Melanocyte of skin (primary cell): ENCODE data around the gene ZNF609. TPM values are rescaled to one million over a fixed set of nuclear protein-coding genes. Genes with fewer than 3 reads are reported as not detected.

Source experiments
- small RNA-seq, 2 donors: library from RNA; depleted of rRNA; stranded (forward); fragments of <200 nt; gene quantifications; one replicate each; pipeline ENCODE3, GENCODE V24; 2012
- total RNA-seq, 2 donors: library from RNA; depleted of rRNA; stranded (reverse); fragments of >200 nt; gene quantifications; 2 replicates each; pipeline ENCODE4 v1.2.3, GENCODE V29; 2012

The ZNF609 gene, protein sequence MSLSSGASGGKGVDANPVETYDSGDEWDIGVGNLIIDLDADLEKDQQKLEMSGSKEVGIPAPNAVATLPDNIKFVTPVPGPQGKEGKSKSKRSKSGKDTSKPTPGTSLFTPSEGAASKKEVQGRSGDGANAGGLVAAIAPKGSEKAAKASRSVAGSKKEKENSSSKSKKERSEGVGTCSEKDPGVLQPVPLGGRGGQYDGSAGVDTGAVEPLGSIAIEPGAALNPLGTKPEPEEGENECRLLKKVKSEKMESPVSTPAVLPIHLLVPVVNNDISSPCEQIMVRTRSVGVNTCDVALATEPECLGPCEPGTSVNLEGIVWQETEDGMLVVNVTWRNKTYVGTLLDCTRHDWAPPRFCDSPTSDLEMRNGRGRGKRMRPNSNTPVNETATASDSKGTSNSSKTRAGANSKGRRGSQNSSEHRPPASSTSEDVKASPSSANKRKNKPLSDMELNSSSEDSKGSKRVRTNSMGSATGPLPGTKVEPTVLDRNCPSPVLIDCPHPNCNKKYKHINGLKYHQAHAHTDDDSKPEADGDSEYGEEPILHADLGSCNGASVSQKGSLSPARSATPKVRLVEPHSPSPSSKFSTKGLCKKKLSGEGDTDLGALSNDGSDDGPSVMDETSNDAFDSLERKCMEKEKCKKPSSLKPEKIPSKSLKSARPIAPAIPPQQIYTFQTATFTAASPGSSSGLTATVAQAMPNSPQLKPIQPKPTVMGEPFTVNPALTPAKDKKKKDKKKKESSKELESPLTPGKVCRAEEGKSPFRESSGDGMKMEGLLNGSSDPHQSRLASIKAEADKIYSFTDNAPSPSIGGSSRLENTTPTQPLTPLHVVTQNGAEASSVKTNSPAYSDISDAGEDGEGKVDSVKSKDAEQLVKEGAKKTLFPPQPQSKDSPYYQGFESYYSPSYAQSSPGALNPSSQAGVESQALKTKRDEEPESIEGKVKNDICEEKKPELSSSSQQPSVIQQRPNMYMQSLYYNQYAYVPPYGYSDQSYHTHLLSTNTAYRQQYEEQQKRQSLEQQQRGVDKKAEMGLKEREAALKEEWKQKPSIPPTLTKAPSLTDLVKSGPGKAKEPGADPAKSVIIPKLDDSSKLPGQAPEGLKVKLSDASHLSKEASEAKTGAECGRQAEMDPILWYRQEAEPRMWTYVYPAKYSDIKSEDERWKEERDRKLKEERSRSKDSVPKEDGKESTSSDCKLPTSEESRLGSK (N-terminal part only)
- 10 to 100 TPM; 15.3 to 16.2 TPM for total RNA-seq

DNA sequence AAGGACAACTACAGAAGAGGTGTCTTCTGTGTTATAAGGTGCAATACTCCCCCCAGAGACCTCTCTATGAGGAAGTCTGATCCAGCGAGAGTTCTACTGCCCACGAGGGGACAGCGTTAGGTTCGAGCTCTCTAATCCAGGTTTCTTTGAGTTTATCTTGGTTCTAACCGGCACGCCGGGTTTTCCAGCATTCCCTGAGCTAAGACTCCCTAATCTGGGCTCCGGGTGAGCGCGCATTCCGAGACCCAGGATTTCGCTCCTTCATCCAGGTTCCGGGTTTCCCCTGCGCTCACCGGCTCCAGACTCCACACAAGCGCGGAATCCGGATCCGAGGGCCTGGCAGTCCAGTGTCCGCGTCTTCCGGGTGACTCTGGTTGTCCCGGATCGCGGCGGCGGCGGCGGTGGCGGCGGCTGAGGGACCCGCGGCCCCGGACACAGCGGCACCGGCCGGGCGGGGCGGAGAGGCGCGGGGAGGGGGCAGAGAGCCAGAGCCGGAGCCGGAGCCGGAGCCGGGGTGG is at the start of gene ZNF609:
Gene ZNF609, plus strand, starts transcription at position 373 of the 518 bp plus-strand sequence. CDS start 38,842 bp downstream, outside the sequence.

Small RNA genes within 50 kb of the gene (small RNA-seq; reads per million reads assigned to genes)
- 0 reads per million in 2 donors for gene AC100830.2
- 0 reads per million in 2 donors for gene RF00019
- gene RNU6-549P: 0 reads per million in 2 donors

Other genes with a start within 250 kb of the ZNF609 start
- 10 to 100 TPM; 36.8 to 54.9 TPM for gene CSNK1G1, start 104.4 kb upstream of the ZNF609 start, total RNA-seq
- gene PCLAF, start 79.1 kb upstream of the ZNF609 start, total RNA-seq: 10 to 100 TPM; 16.5 to 39.0 TPM
- gene TRIP4, start 72.7 kb upstream of the ZNF609 start, total RNA-seq: 10 to 100 TPM in 1 of 2 donors, 1 to 10 TPM in 1; 9.6 to 12.0 TPM